B cell (primary cell): ENCODE data around the gene SPPL2B. TPM values are rescaled to one million over a fixed set of nuclear protein-coding genes. Genes with fewer than 3 reads are reported as not detected.

Experiments used
- ATAC-seq: fragments of 200-7000 bp; cut with Tn5 transposase; one replicate; pipeline ENCODE4 v1.10.0; 2021; ENCODE audit warnings: low read depth, mild to moderate bottlenecking, moderate number of reproducible peaks, moderate library complexity
- CTCF ChIA-PET: fragments of 350-600 bp; sonication (Branson Sonifier 250); formaldehyde crosslinking; loops from one replicate; lab custom pipeline; 2021; ENCODE audit warnings: antibody characterized with exemption, inconsistent platforms; lab: Charles Lee
- POLR2A ChIA-PET: fragments of 350-600 bp; sonication (Branson Sonifier 250); formaldehyde crosslinking; loops from one replicate; lab custom pipeline; 2021; ENCODE audit warnings: antibody characterized with exemption; lab: Charles Lee
- DNase-seq: peaks from one replicate; pipeline ENCODE4 v3.0.0; 2013
- H2AFZ ChIP-seq: 2 replicates; pipeline ENCODE4 v1.6.1; 2012; ENCODE audit warnings: mild to moderate bottlenecking, low read depth, low read length; ENCODE audit not compliant: insufficient read depth, poor library complexity, severe bottlenecking
- H3K27ac ChIP-seq, 2 donors: 1 replicate in 1 of 2; 2 replicates in 1 of 2; pipeline ENCODE4 v1.5.1; 2012 to 2013; ENCODE audit warnings: low read length in 2 of 2, mild to moderate bottlenecking in 2 of 2, moderate library complexity in 1 of 2
- H3K27me3 ChIP-seq, 4 experiments: fragments of 200-600 bp in 1 of 4; sonication (generic) in 1 of 4; replicated peaks in 1 of 4; 1 replicate in 2 of 4; 2 replicates in 2 of 4; pipeline versions ENCODE4 v1.6.1 to v1.7.0; 2013 to 2016; ENCODE audit warnings: low read length in 3 of 4, mild to moderate bottlenecking in 2 of 4, mixed read lengths in 1 of 4, moderate library complexity in 1 of 4; ENCODE audit not compliant: insufficient read depth in 4 of 4, control insufficient read depth in 3 of 4; ENCODE audit errors: control extremely low read depth in 1 of 4
- H3K36me3 ChIP-seq, 2 experiments: replicated peaks in 1 of 2; 1 replicate in 1 of 2; 2 replicates in 1 of 2; pipeline versions ENCODE4 v1.6.1 to v1.7.1; 2013; ENCODE audit warnings: low read length in 1 of 2; ENCODE audit not compliant: insufficient read depth in 2 of 2, control insufficient read depth in 1 of 2; ENCODE audit errors: control extremely low read depth in 1 of 2, extremely low read depth in 1 of 2
- H3K4me1 ChIP-seq, 2 donors: fragments of 200-600 bp in 1 of 2; sonication (generic) in 1 of 2; 1 replicate in 1 of 2; 2 replicates in 1 of 2; pipeline versions ENCODE4 v1.5.1 to v1.6.1; 2013 to 2017; ENCODE audit warnings: low read length in 2 of 2; ENCODE audit not compliant: control insufficient read depth in 2 of 2, insufficient read depth in 2 of 2
- H3K4me2 ChIP-seq: replicated peaks from 2 replicates; pipeline ENCODE3; 2012; ENCODE audit warnings: mild to moderate bottlenecking, low read depth, low read length; ENCODE audit not compliant: poor library complexity, severe bottlenecking
- H3K4me3 ChIP-seq, 5 experiments: fragments of 200-600 bp in 1 of 5; sonication (generic) in 1 of 5; 1 replicate in 3 of 5; 2 replicates in 2 of 5; pipeline versions ENCODE4 v1.5.1 to v1.7.0; 2011 to 2016; ENCODE audit warnings: low read length in 4 of 5, mild to moderate bottlenecking in 4 of 5, low read depth in 2 of 5, control low read depth in 1 of 5, moderate library complexity in 1 of 5; ENCODE audit not compliant: insufficient read depth in 1 of 5; ENCODE audit errors: control extremely low read depth in 1 of 5, extremely low read depth in 1 of 5
- H3K79me2 ChIP-seq: fragments of 200-600 bp; sonication (generic); one replicate; pipeline ENCODE4 v1.6.0; 2016; ENCODE audit warnings: low read length; ENCODE audit not compliant: control insufficient read depth, insufficient read depth
- H3K9ac ChIP-seq: fragments of 200-600 bp; sonication (generic); 2 replicates; pipeline ENCODE4 v1.6.1; 2017; ENCODE audit warnings: mild to moderate bottlenecking, low read length, moderate library complexity
- H3K9me3 ChIP-seq, 3 donors: one replicate each; pipeline versions ENCODE4 v1.6.1 to v1.7.1; 2013; ENCODE audit warnings: low read length in 2 of 3; ENCODE audit not compliant: control insufficient read depth in 2 of 3, insufficient read depth in 1 of 3; ENCODE audit errors: control extremely low read depth in 1 of 3
- H4K20me1 ChIP-seq: 2 replicates; pipeline ENCODE4 v1.6.0; 2012; ENCODE audit warnings: mild to moderate bottlenecking, low read length; ENCODE audit not compliant: insufficient read depth, control insufficient read depth, poor library complexity, severe bottlenecking
- H3K27ac Mint-ChIP-seq: one replicate; pipeline ENCODE4 v1.8.0; 2021; ENCODE audit warnings: mixed read lengths
- H3K27me3 Mint-ChIP-seq: one replicate; pipeline ENCODE4 v1.8.0; 2021; ENCODE audit warnings: mixed read lengths
- H3K4me1 Mint-ChIP-seq: one replicate; pipeline ENCODE4 v1.8.0; 2021; ENCODE audit warnings: mixed read lengths
- H3K4me3 Mint-ChIP-seq: one replicate; pipeline ENCODE4 v1.8.0; 2021; ENCODE audit warnings: mixed read lengths
- H3K9me3 Mint-ChIP-seq: one replicate; pipeline ENCODE4 v1.8.0; 2022; ENCODE audit warnings: mixed read lengths; ENCODE audit not compliant: insufficient read depth
- CTCF ChIP-seq: fragments of 200-600 bp; IDR thresholded peaks from one replicate; pipeline ENCODE4 v1.8.0; 2022; ENCODE audit warnings: antibody characterized with exemption, mild to moderate bottlenecking
- EZH2 ChIP-seq: IDR thresholded peaks from 2 replicates; pipeline ENCODE4 v1.6.1; 2012; ENCODE audit warnings: borderline replicate concordance, low read depth, mild to moderate bottlenecking, moderate library complexity, low read length; ENCODE audit not compliant: insufficient read depth, poor library complexity, severe bottlenecking
- WGBS: methylation state at CpG from one replicate; pipeline ENCODE4 v1.1.5; 2013; ENCODE audit warnings: missing lambda C conversion rate; ENCODE audit not compliant: insufficient coverage; 5-methylcytosine and 5-hydroxymethylcytosine counted together
- intact Hi-C: fragments of 100-400 bp; cut with micrococcal nuclease; formaldehyde crosslinking; loops from one replicate; pipeline ENCODE4 v1.10.0; 2022
- polyA plus RNA-seq: library from polyadenylated mRNA; depleted of rRNA; stranded (reverse); fragments of >200 nt; gene quantifications from 2 replicates; pipeline ENCODE4 v1.2.3, GENCODE V29; 2012
- total RNA-seq, 2 donors: library from RNA; stranded (reverse); fragments of 120-200 nt in 1 of 2; gene quantifications; 1 replicate in 1 of 2; 2 replicates in 1 of 2; pipeline versions ENCODE4 v1.2.3 to v1.2.4, GENCODE V29; 2013 to 2022

Gene SPPL2B
- total and polyA plus RNA-seq, 2 donors (not counting 1 experiment from before 2014, with no cell fraction given) = 415 to 479 TPM

GRCh38 chr19:2288818-2289713 is 39.4 kb upstream of the SPPL2B start:
- H3K4me3 ChIP-seq = peak overlapping the region in 4 of 5 experiments; percentile 66 to 82 (median 76)
- ChIA-PET CTCF (interaction anchor here (0.6 to 3.2 kb wide), 22 partner anchors 10 to 329 kb away, joined by 3 to 30 read pairs (median 4); partner anchors contain the start of gene PLEKHJ1), POLR2A (interaction anchor here (0.5 to 3.4 kb wide), 20 partner anchors 9 to 439 kb away, joined by 3 to 65 read pairs (median 5); partner anchors contain the start of genes LSM7 and SPPL2B)
- DNase-seq = peak; percentile 71
- H4K20me1 ChIP-seq = peaks cover 33% of the 10 kb centered on the region
- Mint-ChIP-seq H3K4me1 (peaks cover 44% of the 10 kb centered on the region), H3K27ac (peak overlapping the region; percentile 87), H3K9me3 (no peaks in the 10 kb centered on the region), H3K4me3 (peak overlapping the region; percentile 97), H3K27me3 (no peaks in the 10 kb centered on the region)
- H3K4me2 ChIP-seq = peak overlapping the region; percentile 82
- peak overlapping the region; percentile 21 for H2AFZ ChIP-seq
- no peaks in the 10 kb centered on the region for H3K27me3 ChIP-seq
- 23% methylated on average over 28 of the region's 28 CpGs for WGBS
- peak; percentile 31 for ATAC-seq
- peaks cover 38 to 54% of the 10 kb centered on the region in 2 donors for H3K4me1 ChIP-seq
- H3K79me2 ChIP-seq = peaks cover 52% of the 10 kb centered on the region
- H3K9ac ChIP-seq = peak overlapping the region; percentile 69
- no peaks in the 10 kb centered on the region for H3K9me3 ChIP-seq
- intact Hi-C loops = loop anchor here (1.0 to 5.0 kb wide), 3 partner anchors 14 to 43 kb away; no protein-coding TSS in a partner anchor
- H3K27ac ChIP-seq = peak overlapping the region; percentile 75 to 81
- H3K36me3 ChIP-seq = peaks cover 0 to 13% of the 10 kb centered on the region in 2 experiments
- no peak for TF ChIP-seq CTCF
- no peak for TF ChIP-seq EZH2
